HG02610 (cell line): Measurements from ENCODE around the gene NUCB1.

ENCODE experiments used
- ATAC-seq: cut with Tn5 transposase; IDR thresholded peaks from one replicate; pipeline ENCODE4 v1.9.1; 2021; ENCODE audit warnings: mild to moderate bottlenecking, moderate library complexity; ENCODE audit not compliant: unreplicated experiment

The NUCB1 gene

GRCh38 chr19:48961051-48961649, 61.0 kb downstream of the NUCB1 start:
- ATAC-seq, result no peak

- ATAC-seq, result no peak
These were observed 61.5 kb downstream of the NUCB1 start for GRCh38 chr19:48961673-48962028.

GRCh38 chr19:48962029-48962848, 62.1 kb downstream of the NUCB1 start:
- ATAC-seq, result peak; percentile 37

DNA sequence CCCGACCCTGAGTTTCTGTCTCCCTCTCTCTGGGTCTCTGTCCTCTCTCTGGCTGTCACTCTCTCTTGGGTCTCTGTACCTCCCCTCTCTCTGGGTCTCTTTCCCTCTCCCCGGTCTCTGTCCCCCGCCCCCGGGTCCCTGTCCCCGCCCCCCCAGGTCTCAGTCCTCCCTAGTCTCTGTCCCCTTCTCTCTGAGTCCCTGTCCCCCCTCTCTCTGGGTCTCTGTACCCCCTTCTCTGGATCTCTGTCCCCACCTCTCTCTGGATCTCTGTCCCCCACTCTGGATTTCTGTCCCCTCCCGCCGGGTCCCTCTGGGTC, 62.7 kb downstream of the NUCB1 start:
- ATAC-seq, result no peak

- no peak for ATAC-seq
These were observed 63.5 kb downstream of the NUCB1 start for GRCh38 chr19:48963371-48964204.

- ATAC-seq, result no peak
These were observed 64.3 kb downstream of the NUCB1 start for GRCh38 chr19:48964205-48965039.

DNA sequence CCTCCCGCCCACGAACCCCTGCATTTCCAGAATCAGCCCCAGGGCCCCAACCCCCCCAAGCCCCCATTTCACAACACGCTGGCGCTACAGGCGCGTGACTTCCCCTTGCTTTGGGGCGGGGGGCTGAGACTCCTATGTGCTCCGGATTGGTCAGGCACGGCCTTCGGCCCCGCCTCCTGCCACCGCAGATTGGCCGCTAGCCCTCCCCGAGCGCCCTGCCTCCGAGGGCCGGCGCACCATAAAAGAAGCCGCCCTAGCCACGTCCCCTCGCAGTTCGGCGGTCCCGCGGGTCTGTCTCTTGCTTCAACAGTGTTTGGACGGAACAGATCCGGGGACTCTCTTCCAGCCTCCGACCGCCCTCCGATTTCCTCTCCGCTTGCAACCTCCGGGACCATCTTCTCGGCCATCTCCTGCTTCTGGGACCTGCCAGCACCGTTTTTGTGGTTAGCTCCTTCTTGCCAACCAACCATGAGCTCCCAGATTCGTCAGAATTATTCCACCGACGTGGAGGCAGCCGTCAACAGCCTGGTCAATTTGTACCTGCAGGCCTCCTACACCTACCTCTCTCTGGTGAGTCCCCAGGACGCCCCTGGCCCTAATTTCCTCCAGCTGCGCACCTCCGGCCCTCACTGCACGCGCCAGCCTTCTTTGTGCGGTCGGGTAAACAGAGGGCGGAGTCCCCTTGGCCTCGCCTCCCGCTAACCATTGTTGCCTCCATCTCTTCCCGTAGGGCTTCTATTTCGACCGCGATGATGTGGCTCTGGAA, 65.1 kb downstream of the NUCB1 start, which contains the start of gene FTL:
Gene FTL (plus strand): TSS at position 270 of the 766 bp plus-strand sequence. CDS start 199 bp downstream, at position 469.
- peak; percentile 64 for ATAC-seq

DNA sequence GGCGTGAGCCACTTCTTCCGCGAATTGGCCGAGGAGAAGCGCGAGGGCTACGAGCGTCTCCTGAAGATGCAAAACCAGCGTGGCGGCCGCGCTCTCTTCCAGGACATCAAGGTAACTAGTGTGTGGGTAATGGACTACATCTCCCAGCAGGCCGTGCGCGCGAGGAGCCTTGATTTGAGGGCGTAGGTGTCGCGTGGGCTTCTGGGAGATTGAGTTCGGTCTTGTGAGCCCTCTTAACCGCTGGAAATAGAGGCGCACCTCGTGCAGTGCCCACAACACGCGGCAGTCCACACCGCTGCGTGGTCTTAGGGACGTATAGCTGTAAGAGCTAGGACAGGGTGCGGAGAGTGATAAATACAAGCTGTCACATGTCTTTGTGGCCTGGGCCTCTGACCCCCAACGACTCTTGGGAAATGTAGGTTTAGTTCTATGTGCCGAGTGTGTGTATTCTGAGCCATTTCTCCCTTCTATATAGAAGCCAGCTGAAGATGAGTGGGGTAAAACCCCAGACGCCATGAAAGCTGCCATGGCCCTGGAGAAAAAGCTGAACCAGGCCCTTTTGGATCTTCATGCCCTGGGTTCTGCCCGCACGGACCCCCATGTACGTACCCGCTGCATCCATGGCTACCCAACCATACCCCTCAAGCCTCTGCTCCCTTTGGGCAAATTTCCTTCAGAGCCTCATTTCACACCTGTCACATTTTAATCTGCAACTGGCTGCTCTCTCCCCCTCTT, 65.9 kb downstream of the NUCB1 start:
- peak; percentile 23 for ATAC-seq

GRCh38 chr19:48966541-48967345, 66.6 kb downstream of the NUCB1 start:
- no peak for ATAC-seq

- ATAC-seq, result no peak
These were observed 67.5 kb downstream of the NUCB1 start for GRCh38 chr19:48967346-48968178.

GRCh38 chr19:48968179-48968661, 68.1 kb downstream of the NUCB1 start:
- no peak for ATAC-seq

- no peak for ATAC-seq
These were observed 68.7 kb downstream of the NUCB1 start for GRCh38 chr19:48968813-48969218.

- ATAC-seq, result no peak
These were observed 69.4 kb downstream of the NUCB1 start for GRCh38 chr19:48969276-48970138.

GRCh38 chr19:48970139-48970766, 70.1 kb downstream of the NUCB1 start:
- no peak for ATAC-seq

DNA sequence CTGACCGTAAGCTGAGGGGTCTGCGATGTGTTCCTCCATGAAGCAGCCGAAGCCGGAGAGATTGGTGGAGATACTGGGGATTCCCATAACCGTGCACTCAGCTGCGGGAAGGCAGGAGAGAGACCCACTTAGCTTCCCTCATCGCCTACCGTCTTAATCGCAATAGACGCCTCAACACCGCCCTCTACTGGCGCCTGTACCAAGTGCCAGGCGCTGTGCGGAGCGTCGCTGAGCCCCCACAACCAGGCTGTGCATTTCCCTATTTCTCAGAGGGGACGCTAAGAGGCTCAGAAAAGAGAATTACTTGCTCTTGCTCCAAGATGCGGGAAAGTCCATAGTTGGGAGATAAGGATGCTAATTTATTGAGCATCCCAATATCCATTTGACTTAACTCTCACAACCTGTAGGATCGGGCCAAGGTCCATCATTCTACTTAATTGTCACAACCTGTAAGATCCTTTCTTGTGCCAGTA, 70.8 kb downstream of the NUCB1 start:
- ATAC-seq, result peak; percentile 48
